IMR-90 (cell line): Measurements from ENCODE around the gene GJC1. TPM values are rescaled to one million over a fixed set of nuclear protein-coding genes. Genes with fewer than 3 reads are reported as not detected.
A peak's percentile ranks its signal among the peaks of the same experiment; 100 is the strongest.

Experiments used
- ATAC-seq: fragments of 200-7000 bp; cut with Tn5 transposase; 2 replicates; pipeline ENCODE4 v1.9.1; 2020; ENCODE audit warnings: low read depth, mild to moderate bottlenecking, moderate library complexity
- BruUV-seq: library from RNA; stranded (reverse); fragments of 400-500 nt; replicated peaks from 2 replicates; lab custom pipeline; 2021; lab: Mats Ljungman, UMichigan
- CTCF ChIA-PET: fragments of 300-600 bp; formaldehyde crosslinking; extraction: SDS; loops from one replicate; lab custom pipeline; 2021; ENCODE audit warnings: antibody characterized with exemption; lab: Yijun Ruan, JAX
- POLR2A ChIA-PET: fragments of 300-600 bp; sonication (Branson Sonifier 250); formaldehyde crosslinking; loops from one replicate; lab custom pipeline; 2022; ENCODE audit warnings: antibody characterized with exemption; ENCODE audit not compliant: unreplicated experiment; lab: Charles Lee
- DNase-seq: peaks from one replicate; pipeline ENCODE4 v3.0.0; 2013
- H2AFZ ChIP-seq: replicated peaks from 2 replicates; pipeline ENCODE3; 2013; ENCODE audit warnings: low read length, mild to moderate bottlenecking; ENCODE audit not compliant: poor library complexity
- H2AK5ac ChIP-seq: 2 replicates; pipeline ENCODE4 v1.6.1; 2013; ENCODE audit warnings: low read depth, low read length, inconsistent platforms
- H2AK9ac ChIP-seq: replicated peaks from 2 replicates; pipeline ENCODE3; 2013; ENCODE audit warnings: mild to moderate bottlenecking, low read depth, low read length, moderate library complexity; ENCODE audit not compliant: poor library complexity
- H2BK120ac ChIP-seq: 2 replicates; pipeline ENCODE4 v1.6.1; 2013; ENCODE audit warnings: low read depth, low read length, inconsistent platforms
- H2BK15ac ChIP-seq: 3 replicates; pipeline ENCODE4 v1.6.1; 2013; ENCODE audit warnings: low read depth, low read length, inconsistent platforms
- H2BK20ac ChIP-seq: 2 replicates; pipeline ENCODE4 v1.6.1; 2013; ENCODE audit warnings: low read depth, mild to moderate bottlenecking, inconsistent platforms, low read length, moderate library complexity
- H2BK5ac ChIP-seq: 2 replicates; pipeline ENCODE4 v1.6.1; 2013; ENCODE audit warnings: mild to moderate bottlenecking, low read depth, low read length, inconsistent platforms; ENCODE audit not compliant: poor library complexity, severe bottlenecking
- H3K14ac ChIP-seq: replicated peaks from 2 replicates; pipeline ENCODE4 v1.6.1; 2013; ENCODE audit warnings: low read depth, low read length, inconsistent platforms
- H3K18ac ChIP-seq: 2 replicates; pipeline ENCODE4 v1.6.1; 2013; ENCODE audit warnings: low read depth, low read length, control low read depth
- H3K23ac ChIP-seq: 2 replicates; pipeline ENCODE4 v1.6.1; 2013; ENCODE audit warnings: low read depth, low read length, inconsistent platforms
- H3K27ac ChIP-seq: 2 replicates; pipeline ENCODE4 v1.5.1; 2013; ENCODE audit warnings: mild to moderate bottlenecking, control low read depth, low read length; ENCODE audit not compliant: insufficient read depth
- H3K27me3 ChIP-seq: 2 replicates; pipeline ENCODE4 v1.6.1; 2013; ENCODE audit warnings: low read length; ENCODE audit not compliant: control insufficient read depth, insufficient read depth
- H3K36me3 ChIP-seq: 2 replicates; pipeline ENCODE4 v1.6.1; 2013; ENCODE audit warnings: low read length, mixed read lengths; ENCODE audit not compliant: control insufficient read depth, insufficient read depth
- H3K4ac ChIP-seq: 2 replicates; pipeline ENCODE4 v1.6.1; 2013; ENCODE audit warnings: low read depth, low read length, inconsistent platforms
- H3K4me1 ChIP-seq: 2 replicates; pipeline ENCODE4 v1.6.1; 2013; ENCODE audit warnings: low read length, mixed read lengths; ENCODE audit not compliant: control insufficient read depth, insufficient read depth
- H3K4me2 ChIP-seq: 2 replicates; pipeline ENCODE4 v1.6.1; 2013; ENCODE audit warnings: low read depth, mild to moderate bottlenecking, control low read depth, low read length, moderate library complexity
- H3K4me3 ChIP-seq: 2 replicates; pipeline ENCODE4 v1.5.1; 2013; ENCODE audit warnings: low read depth, mild to moderate bottlenecking, control low read depth, low read length, moderate library complexity; ENCODE audit not compliant: insufficient read depth
- H3K56ac ChIP-seq: 2 replicates; pipeline ENCODE4 v1.6.1; 2013; ENCODE audit warnings: low read length, inconsistent platforms; ENCODE audit not compliant: insufficient read depth; ENCODE audit errors: extremely low read depth
- H3K79me1 ChIP-seq, 2 experiments: 2 replicates each; pipeline ENCODE4 v1.6.1; 2013; ENCODE audit warnings: low read length in 2 of 2, inconsistent platforms in 1 of 2, low read depth in 1 of 2
- H3K9ac ChIP-seq: 2 replicates; pipeline ENCODE4 v1.6.1; 2013; ENCODE audit warnings: low read depth, low read length, control low read depth
- H3K9me1 ChIP-seq: 2 replicates; pipeline ENCODE4 v1.6.1; 2013; ENCODE audit warnings: low read length, inconsistent platforms; ENCODE audit not compliant: insufficient read depth
- H3K9me3 ChIP-seq: 2 replicates; pipeline ENCODE4 v1.6.1; 2013; ENCODE audit warnings: low read length; ENCODE audit not compliant: control insufficient read depth, insufficient read depth
- H4K20me1 ChIP-seq: 2 replicates; pipeline ENCODE4 v1.6.1; 2013; ENCODE audit warnings: low read length, inconsistent platforms; ENCODE audit not compliant: insufficient read depth
- H4K5ac ChIP-seq: 2 replicates; pipeline ENCODE4 v1.6.1; 2013; ENCODE audit warnings: mild to moderate bottlenecking, low read depth, low read length, control low read depth
- H4K8ac ChIP-seq, 2 experiments: 2 replicates each; pipeline ENCODE4 v1.6.1; 2013; ENCODE audit warnings: low read depth in 2 of 2, low read length in 2 of 2, control low read depth in 1 of 2, inconsistent platforms in 1 of 2
- H4K91ac ChIP-seq: 2 replicates; pipeline ENCODE4 v1.6.1; 2013; ENCODE audit warnings: low read depth, low read length, inconsistent platforms; ENCODE audit not compliant: insufficient read depth
- BHLHE40 ChIP-seq: fragments of 150-350 bp; IDR thresholded peaks from 2 replicates; pipeline ENCODE4 v1.6.1; 2016; ENCODE audit warnings: mild to moderate bottlenecking, low read depth, low read length
- CEBPB ChIP-seq: IDR thresholded peaks from 2 replicates; pipeline ENCODE4 v1.6.1; 2012; ENCODE audit warnings: low read depth, low read length, improper control_type of control experiment
- FOS ChIP-seq: fragments of 150-350 bp; IDR thresholded peaks from 2 replicates; pipeline ENCODE4 v1.6.1; 2016; ENCODE audit warnings: low read depth, low read length
- MAFK ChIP-seq: IDR thresholded peaks from 2 replicates; pipeline ENCODE4 v1.6.1; 2012; ENCODE audit warnings: low read depth, low read length, improper control_type of control experiment
- MAZ ChIP-seq: IDR thresholded peaks from 2 replicates; pipeline ENCODE4 v1.6.1; 2012; ENCODE audit warnings: low read depth, mild to moderate bottlenecking, low read length, improper control_type of control experiment, moderate library complexity, borderline replicate concordance
- MXI1 ChIP-seq: IDR thresholded peaks from 2 replicates; pipeline ENCODE4 v1.6.1; 2012; ENCODE audit warnings: low read depth, mild to moderate bottlenecking, low read length, moderate library complexity, borderline replicate concordance
- NFE2L2 ChIP-seq: fragments of 150-350 bp; IDR thresholded peaks from 2 replicates; pipeline ENCODE4 v1.6.1; 2016; ENCODE audit warnings: low read depth, mild to moderate bottlenecking, low read length
- RAD21 ChIP-seq: IDR thresholded peaks from 2 replicates; pipeline ENCODE4 v1.6.1; 2012; ENCODE audit warnings: low read length, improper control_type of control experiment
- WGBS, 2 experiments: methylation state at CpG; one replicate each; pipeline versions ENCODE4 v1.1.5 to v1.1.7; 2013; ENCODE audit warnings: missing lambda C conversion rate in 2 of 2; ENCODE audit not compliant: insufficient read length in 1 of 2; ENCODE audit errors: extremely low coverage in 2 of 2; 5-methylcytosine and 5-hydroxymethylcytosine counted together
- dilution Hi-C: fragments of 300-500 bp; cut with HindIII; formaldehyde crosslinking; loops from one replicate; pipeline ENCODE4 v1.14.3; 2018; ENCODE audit warnings: low sequenced_read_pairs; ENCODE audit not compliant: unreplicated experiment
- in situ Hi-C: fragments of 300-500 bp; cut with MboI; formaldehyde crosslinking; loops from 3 replicates; pipeline ENCODE4 v1.14.3; 2019; ENCODE audit warnings: low sequenced_read_pairs, inconsistent platforms, mixed read lengths
- intact Hi-C: fragments of 100-400 bp; cut with micrococcal nuclease; formaldehyde crosslinking; loops from 2 replicates; pipeline ENCODE4 v1.10.0; 2022
- polyA plus RNA-seq, 3 experiments: library from polyadenylated mRNA; depleted of rRNA; stranded (reverse); fragments of >200 nt; gene quantifications; 2 replicates each; pipeline ENCODE4 v1.2.3, GENCODE V29; 2012; ENCODE audit warnings: low replicate concordance in 1 of 3
- total RNA-seq: library from RNA; depleted of rRNA; stranded (reverse); fragments of >200 nt; gene quantifications from 2 replicates; pipeline ENCODE4 v1.2.3, GENCODE V29; 2012

GJC1 gene
- total and polyA plus RNA-seq, 2 of the 4 experiments (the other 2 are of a cell fraction): 23.9 to 69.7 TPM

- Histone ChIP-seq H2BK120ac (no peak overlapping the region), H3K56ac (no peak overlapping the region), H2BK15ac (no peak overlapping the region), H3K79me1 (no peaks in the 10 kb centered on the region), H3K9me3 (no peaks in the 10 kb centered on the region), H3K36me3 (no peaks in the 10 kb centered on the region), H4K20me1 (no peaks in the 10 kb centered on the region), H2AK5ac (0 out of 2 replicates have a peak overlapping the region, but pooled peaks have one; percentile 4), H3K23ac (no peak overlapping the region), H3K4me3 (no peak overlapping the region), H4K91ac (no peak overlapping the region), H3K27me3 (no peaks in the 10 kb centered on the region; the same call in 1 of the 2 replicates), H4K8ac (no peak overlapping the region), H3K9me1 (no peaks in the 10 kb centered on the region), H2AFZ (no peak overlapping the region), H3K4me1 (peaks cover 3% of the 10 kb centered on the region; the same call in 1 of the 2 replicates), H2AK9ac (no peak overlapping the region), H3K18ac (no peak overlapping the region), H4K5ac (no peak overlapping the region), H3K14ac (no peak overlapping the region), H3K4ac (no peak overlapping the region), H2BK20ac (no peak overlapping the region), H3K9ac (no peak overlapping the region), H3K4me2 (no peak overlapping the region), H2BK5ac (no peak overlapping the region), H3K27ac (no peak overlapping the region)
- ChIA-PET POLR2A (no interaction called here), CTCF (no interaction called here)
- intact Hi-C loops (no loop called here), dilution Hi-C loops (no loop called here), in situ Hi-C loops (loop anchor here (5.0 kb wide), 1 partner anchor 80 kb away; no protein-coding TSS in a partner anchor)
- ATAC-seq: no peak
- 57% methylated on average over 7 of the region's 11 CpGs; no CpG with 5 or more reads in 1 of the 2 experiments for WGBS, 2 experiments
- TF ChIP-seq BHLHE40: no peak
- no peak for TF ChIP-seq MAZ
- no peak for TF ChIP-seq MAFK
- TF ChIP-seq FOS: no peak
- no peak for TF ChIP-seq MXI1
- TF ChIP-seq CEBPB: no peak
- TF ChIP-seq RAD21: no peak
- TF ChIP-seq NFE2L2: no peak
- DNase-seq: no peak
- BruUV-seq: no TSS peak
Observed at GRCh38 chr17:44782326-44782850, 47.7 kb downstream of the GJC1 start.
